Measurements from ENCODE around the gene CHDH. TPM values are rescaled to one million over a fixed set of nuclear protein-coding genes. Genes with fewer than 3 reads are reported as not detected.

Gene CHDH
- total RNA-seq, 1 donor from 2014 or later, result 3.2 TPM

- Mint-ChIP-seq H3K27ac (no peak overlapping the region), H3K9me3 (no peaks in the 10 kb centered on the region), H3K36me3 (no peaks in the 10 kb centered on the region), H3K4me1 (no peaks in the 10 kb centered on the region), H3K27me3 (ENCODE audit: low read depth) (peaks cover 30% of the 10 kb centered on the region), H3K4me3 (no peak overlapping the region)
- TF ChIP-seq, protein P1, sequence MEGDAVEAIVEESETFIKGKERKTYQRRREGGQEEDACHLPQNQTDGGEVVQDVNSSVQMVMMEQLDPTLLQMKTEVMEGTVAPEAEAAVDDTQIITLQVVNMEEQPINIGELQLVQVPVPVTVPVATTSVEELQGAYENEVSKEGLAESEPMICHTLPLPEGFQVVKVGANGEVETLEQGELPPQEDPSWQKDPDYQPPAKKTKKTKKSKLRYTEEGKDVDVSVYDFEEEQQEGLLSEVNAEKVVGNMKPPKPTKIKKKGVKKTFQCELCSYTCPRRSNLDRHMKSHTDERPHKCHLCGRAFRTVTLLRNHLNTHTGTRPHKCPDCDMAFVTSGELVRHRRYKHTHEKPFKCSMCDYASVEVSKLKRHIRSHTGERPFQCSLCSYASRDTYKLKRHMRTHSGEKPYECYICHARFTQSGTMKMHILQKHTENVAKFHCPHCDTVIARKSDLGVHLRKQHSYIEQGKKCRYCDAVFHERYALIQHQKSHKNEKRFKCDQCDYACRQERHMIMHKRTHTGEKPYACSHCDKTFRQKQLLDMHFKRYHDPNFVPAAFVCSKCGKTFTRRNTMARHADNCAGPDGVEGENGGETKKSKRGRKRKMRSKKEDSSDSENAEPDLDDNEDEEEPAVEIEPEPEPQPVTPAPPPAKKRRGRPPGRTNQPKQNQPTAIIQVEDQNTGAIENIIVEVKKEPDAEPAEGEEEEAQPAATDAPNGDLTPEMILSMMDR (IDR thresholded peaks at IDR 0.05; ENCODE audit: unreplicated experiment), result no peak
- DNase-seq (ENCODE audit: low spot score in 2 of 2, unreplicated experiment in 2 of 2), result no peak
Observed at GRCh38 chr3:53788038-53788437, 58.2 kb downstream of the CHDH start.

- Mint-ChIP-seq H3K9me3 (no peaks in the 10 kb centered on the region), H3K4me3 (no peak overlapping the region), H3K4me1 (no peaks in the 10 kb centered on the region), H3K36me3 (no peaks in the 10 kb centered on the region), H3K27ac (no peak overlapping the region), H3K27me3 (ENCODE audit: low read depth) (peaks cover 30% of the 10 kb centered on the region)
- DNase-seq (ENCODE audit: low spot score in 2 of 2, unreplicated experiment in 2 of 2), result no peak
- TF ChIP-seq, protein P1 (IDR thresholded peaks at IDR 0.05; ENCODE audit: unreplicated experiment), result no peak
Observed at GRCh38 chr3:53787016-53787415, 59.2 kb downstream of the CHDH start.

DNA sequence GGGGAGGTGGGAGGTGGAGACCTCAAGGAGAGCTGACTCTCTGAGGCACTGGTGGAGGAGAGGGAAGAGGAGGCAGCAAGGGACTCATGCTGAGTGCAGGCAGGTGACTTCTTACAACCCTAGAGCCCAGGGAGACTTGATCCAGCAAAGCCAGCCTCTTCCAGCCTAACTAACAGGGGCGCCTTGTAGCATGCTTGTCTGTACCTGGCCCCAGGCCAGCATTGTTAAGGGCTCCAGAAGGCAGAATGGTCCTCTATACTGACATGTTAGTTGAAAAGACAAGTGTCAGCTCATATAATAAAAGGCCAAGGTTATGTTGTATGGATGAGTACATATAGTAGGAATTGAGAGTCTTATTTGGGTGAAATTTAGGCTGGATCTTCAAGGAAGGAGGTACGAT, 65.4 kb downstream of the CHDH start:
- no peaks in the 10 kb centered on the region for H3K27me3 Mint-ChIP-seq (ENCODE audit: low read depth)
- H3K4me3 Mint-ChIP-seq, result no peak overlapping the region
- H3K36me3 Mint-ChIP-seq, result no peaks in the 10 kb centered on the region
- no peak overlapping the region for H3K27ac Mint-ChIP-seq
- no peaks in the 10 kb centered on the region for H3K9me3 Mint-ChIP-seq
- peaks cover 15% of the 10 kb centered on the region for H3K4me1 Mint-ChIP-seq
- no peak for DNase-seq (ENCODE audit: low spot score in 2 of 2, unreplicated experiment in 2 of 2)
- TF ChIP-seq, protein P1 (IDR thresholded peaks at IDR 0.05; ENCODE audit: unreplicated experiment), result no peak

GRCh38 chr3:53780171-53780570, 66.0 kb downstream of the CHDH start:
- peaks cover 18% of the 10 kb centered on the region for H3K4me1 Mint-ChIP-seq
- TF ChIP-seq, protein P1 (IDR thresholded peaks at IDR 0.05; ENCODE audit: unreplicated experiment), result no peak
- H3K36me3 Mint-ChIP-seq, result no peaks in the 10 kb centered on the region
- DNase-seq (ENCODE audit: low spot score in 2 of 2, unreplicated experiment in 2 of 2), result no peak
- no peak overlapping the region for H3K4me3 Mint-ChIP-seq
- H3K9me3 Mint-ChIP-seq, result no peaks in the 10 kb centered on the region
- H3K27ac Mint-ChIP-seq, result no peak overlapping the region
- H3K27me3 Mint-ChIP-seq (ENCODE audit: low read depth), result no peaks in the 10 kb centered on the region

DNA sequence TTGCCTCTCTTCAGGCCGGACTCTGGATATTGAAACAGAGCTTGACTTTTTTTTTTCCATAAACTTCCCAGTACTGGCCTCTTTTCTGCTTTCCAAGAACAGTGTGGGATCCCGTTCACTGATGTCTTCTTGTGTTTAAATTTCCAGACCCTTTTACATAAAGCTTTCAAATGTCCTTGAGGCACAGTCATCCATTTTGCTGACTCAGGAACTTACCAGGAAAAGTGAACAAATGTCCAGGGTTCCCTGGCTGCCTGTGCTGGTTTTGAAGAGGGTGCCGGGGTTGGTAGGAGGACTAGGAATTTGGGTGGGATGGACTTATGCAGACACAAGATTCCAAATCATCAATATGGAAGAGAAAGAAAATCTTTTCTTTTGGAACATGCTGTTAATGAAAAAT, 68.1 kb downstream of the CHDH start:
- Mint-ChIP-seq H3K4me3 (no peak overlapping the region), H3K36me3 (no peaks in the 10 kb centered on the region), H3K27me3 (ENCODE audit: low read depth) (no peaks in the 10 kb centered on the region), H3K9me3 (no peaks in the 10 kb centered on the region), H3K27ac (no peak overlapping the region), H3K4me1 (peaks cover 35% of the 10 kb centered on the region)
- no peak for DNase-seq (ENCODE audit: low spot score in 2 of 2, unreplicated experiment in 2 of 2)
- TF ChIP-seq, protein P1 (IDR thresholded peaks at IDR 0.05; ENCODE audit: unreplicated experiment), result no peak

- Mint-ChIP-seq H3K27me3 (ENCODE audit: low read depth) (no peaks in the 10 kb centered on the region), H3K9me3 (no peaks in the 10 kb centered on the region), H3K4me1 (peaks cover 42% of the 10 kb centered on the region), H3K4me3 (no peak overlapping the region), H3K27ac (no peak overlapping the region), H3K36me3 (no peaks in the 10 kb centered on the region)
- DNase-seq (ENCODE audit: low spot score in 2 of 2, unreplicated experiment in 2 of 2), result no peak
- TF ChIP-seq, protein P1 (IDR thresholded peaks at IDR 0.05; ENCODE audit: unreplicated experiment), result no peak
Observed at GRCh38 chr3:53777468-53777867, 68.8 kb downstream of the CHDH start.
